Smooth muscle cell of the brain vasculature (primary cell): ENCODE measurements around the gene ABLIM2.

Experiments used
- DNase-seq: peaks from one replicate; pipeline ENCODE4 v3.0.0-alpha.2; 2012; ENCODE audit warnings: low read depth, low spot score

Gene ABLIM2

GRCh38 chr4:8136972-8137710, 21.5 kb downstream of the ABLIM2 start:
- DNase-seq, result no peak

DNA sequence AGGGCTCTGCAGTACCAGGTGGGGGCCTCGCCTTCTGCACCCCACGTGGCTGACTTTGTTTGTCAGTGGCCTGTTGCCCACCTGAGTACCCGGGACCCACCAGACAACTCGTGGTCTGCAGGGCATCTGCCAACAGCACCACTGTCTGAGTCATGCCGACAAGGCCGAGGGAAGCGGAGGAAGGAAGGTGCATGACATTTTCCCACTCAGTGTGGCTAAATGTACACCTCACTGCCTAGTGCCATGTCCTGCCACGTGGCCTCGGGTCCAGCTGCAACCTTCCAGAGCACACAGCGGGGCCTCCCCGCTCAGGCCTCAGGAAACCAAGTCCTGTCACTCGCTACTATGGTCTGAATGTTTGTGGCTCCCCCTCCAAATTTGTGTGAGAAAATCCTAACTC, 22.1 kb downstream of the ABLIM2 start:
- no peak for DNase-seq

DNA sequence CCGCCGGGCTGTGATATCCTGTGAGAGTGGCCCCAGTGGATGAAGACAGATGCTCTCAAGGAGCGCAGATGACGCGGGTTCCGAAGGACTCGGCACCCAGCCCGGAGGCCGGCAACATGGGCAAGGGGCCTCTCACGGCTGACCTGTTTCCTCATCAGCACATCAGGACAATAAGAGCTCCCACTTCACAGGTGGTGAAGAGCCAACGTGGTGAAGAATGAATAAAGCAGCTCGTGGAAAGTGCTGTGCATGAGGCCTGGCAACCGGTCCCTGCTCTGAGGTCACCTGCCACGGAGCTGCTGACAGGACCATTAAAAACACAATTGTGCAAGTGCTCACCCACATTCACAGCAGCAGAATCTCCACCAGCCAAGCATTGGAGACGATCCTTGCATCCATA, 22.9 kb downstream of the ABLIM2 start:
- no peak for DNase-seq

- DNase-seq, result no peak
Observed at GRCh38 chr4:8133897-8134563, 24.6 kb downstream of the ABLIM2 start.

DNA sequence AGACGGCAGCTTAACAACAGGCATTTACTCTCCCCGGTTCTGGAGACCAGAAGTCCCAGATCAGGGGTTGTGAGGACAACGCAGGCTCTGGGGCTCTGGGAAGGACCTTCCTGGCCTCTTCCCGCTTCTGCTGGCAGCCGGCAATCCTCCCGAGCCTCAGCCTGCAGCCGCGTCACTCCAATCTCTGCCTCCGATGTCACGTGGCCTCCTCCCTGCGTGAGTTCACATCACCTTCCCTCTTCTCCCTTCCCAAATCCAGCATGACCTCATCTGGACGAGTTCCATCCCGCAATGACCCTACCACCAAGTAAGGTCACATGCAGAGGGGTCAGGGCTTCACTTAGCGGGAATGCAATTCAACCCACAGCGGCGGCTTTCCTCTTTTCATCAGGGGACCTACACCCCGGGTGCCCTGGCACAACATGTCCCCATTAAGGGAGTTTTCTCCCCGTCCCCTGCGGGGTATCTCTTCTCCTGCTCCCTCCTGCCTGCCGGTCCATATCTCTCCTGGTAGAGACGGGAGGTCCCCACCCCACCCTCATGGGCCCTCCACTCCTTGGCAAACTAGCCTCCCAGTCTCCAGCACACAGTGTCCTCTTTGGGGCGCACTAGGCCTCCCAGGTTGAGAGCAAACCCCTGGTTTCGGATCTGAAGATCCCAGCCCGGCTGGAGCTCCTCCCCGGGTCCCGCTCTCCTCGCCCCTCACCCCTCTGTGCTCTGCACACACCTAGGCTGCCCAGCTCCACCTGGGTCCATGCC, 25.5 kb downstream of the ABLIM2 start:
- DNase-seq, result no peak

- DNase-seq, result no peak
Observed at GRCh38 chr4:8132400-8132799, 26.2 kb downstream of the ABLIM2 start.

- DNase-seq, result no peak
Observed at GRCh38 chr4:8131826-8132225, 26.8 kb downstream of the ABLIM2 start.

GRCh38 chr4:8131210-8131609, 27.4 kb downstream of the ABLIM2 start:
- DNase-seq, result no peak

DNA sequence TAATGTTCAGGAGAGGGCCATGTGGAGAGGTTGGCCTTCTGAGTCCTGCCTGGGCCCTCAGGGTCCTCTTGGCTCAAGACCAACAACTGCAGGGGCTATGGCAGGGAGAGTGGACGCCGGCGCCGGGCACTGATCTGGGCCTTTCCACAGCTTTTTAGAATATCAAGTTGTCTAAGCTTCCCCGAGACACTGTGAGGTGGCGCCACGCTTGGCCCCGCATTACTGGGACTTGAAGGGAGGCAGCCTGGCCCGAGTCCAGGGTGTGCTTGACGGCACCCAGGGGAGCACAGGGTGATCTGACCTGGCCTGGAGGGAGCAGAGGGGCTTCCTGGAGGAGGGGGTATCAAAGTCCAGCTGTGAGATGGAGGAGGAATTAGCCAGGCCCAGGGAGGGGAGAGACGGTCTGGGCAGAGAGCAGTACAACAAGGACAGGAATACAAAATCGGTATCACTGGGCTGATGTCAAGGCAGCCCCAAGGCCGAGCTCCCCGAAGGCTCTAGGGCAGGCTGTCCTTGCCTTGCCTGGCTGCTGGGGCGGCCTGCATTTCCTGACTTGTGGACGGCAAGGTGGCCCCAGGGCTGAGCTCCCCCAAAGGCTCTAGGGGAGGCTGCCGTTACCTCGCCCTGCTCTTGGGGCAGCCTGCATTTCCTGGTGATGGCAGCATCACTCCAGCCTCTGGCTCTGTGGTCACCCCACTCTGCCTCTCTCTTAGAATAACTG, 28.1 kb downstream of the ABLIM2 start:
- no peak for DNase-seq

- no peak for DNase-seq
Observed at GRCh38 chr4:8129785-8130184, 28.8 kb downstream of the ABLIM2 start.

- DNase-seq, result no peak
Observed at GRCh38 chr4:8129136-8129535, 29.5 kb downstream of the ABLIM2 start.

GRCh38 chr4:8128100-8128856, 30.3 kb downstream of the ABLIM2 start:
- DNase-seq, result no peak

GRCh38 chr4:8127051-8127826, 31.4 kb downstream of the ABLIM2 start:
- DNase-seq, result no peak

DNA sequence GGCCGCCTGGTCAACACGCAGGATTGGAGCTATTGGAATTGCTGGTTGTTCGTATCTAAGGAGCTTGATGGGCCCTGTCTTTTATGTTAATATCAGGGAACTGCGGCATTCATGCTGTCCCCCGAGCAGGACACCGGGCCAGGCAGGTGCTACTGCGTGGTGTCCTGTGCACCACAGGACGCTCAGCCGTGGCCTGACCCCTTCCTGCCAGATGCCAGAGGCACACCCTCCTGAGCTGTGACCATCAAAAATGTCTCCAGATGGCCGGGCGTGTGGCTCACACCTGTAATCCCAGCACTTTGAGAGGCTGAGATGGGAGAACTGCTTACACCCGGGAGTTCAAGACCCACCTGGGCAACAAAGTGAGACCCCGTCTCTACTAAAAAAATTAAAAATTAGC, 32.1 kb downstream of the ABLIM2 start:
- DNase-seq, result no peak

GRCh38 chr4:8125526-8126056, 33.0 kb downstream of the ABLIM2 start:
- no peak for DNase-seq

DNA sequence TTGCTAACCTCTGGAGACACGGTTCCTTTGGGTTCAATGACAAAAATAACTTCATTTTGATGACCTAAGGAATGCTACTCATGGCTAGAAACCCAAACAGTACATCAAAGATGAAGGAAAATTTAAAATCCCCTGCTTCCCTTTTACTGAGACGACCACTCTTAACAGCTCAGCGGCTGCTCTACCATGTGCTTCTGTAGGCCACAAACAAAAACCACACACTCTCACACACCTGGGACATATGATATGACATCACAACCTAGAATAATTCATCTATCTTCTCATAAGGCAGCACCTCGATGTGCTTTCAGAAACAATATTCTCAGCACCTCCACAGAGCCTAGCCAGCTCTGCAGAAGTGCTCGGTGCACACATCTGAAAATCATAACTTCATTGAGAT, 34.7 kb downstream of the ABLIM2 start:
- no peak for DNase-seq

GRCh38 chr4:8123389-8123788, 35.2 kb downstream of the ABLIM2 start:
- no peak for DNase-seq

GRCh38 chr4:8122746-8123145, 35.9 kb downstream of the ABLIM2 start:
- no peak for DNase-seq

- no peak for DNase-seq
Observed at GRCh38 chr4:8121292-8122015, 37.2 kb downstream of the ABLIM2 start.

GRCh38 chr4:8120501-8120900, 38.1 kb downstream of the ABLIM2 start:
- no peak for DNase-seq
